Measurements from ENCODE around the gene MLLT3. TPM values are rescaled to one million over a fixed set of nuclear protein-coding genes. Genes with fewer than 3 reads are reported as not detected.
A peak's percentile ranks its signal among the peaks of the same experiment; 100 is the strongest.

MLLT3 gene
- total and polyA plus RNA-seq, 2 experiments from 2014 or later = 40.0 to 58.3 TPM

DNA sequence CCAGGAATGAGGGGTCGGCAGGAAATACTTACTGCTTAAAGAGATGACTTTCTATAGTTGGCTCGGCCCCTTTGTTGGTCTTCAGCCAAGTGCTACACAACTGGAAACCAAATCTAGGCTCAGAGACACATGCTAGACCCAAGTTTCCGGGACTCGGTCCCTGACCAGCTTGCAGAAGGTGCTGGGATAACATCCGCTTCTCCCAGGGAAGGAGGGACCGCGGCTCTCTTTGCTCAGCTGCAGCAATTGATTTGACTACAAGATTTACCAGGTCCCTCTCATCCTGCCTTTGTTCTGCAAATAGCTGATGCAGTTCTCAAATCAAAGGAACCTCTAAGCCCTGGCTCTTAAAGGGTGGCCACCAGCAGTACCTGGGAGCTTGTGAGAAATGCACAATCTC lies 314.7 kb downstream of the MLLT3 start:
- peaks cover 9% of the 10 kb centered on the region for H3K4me1 ChIP-seq (ENCODE audit: low read depth)
- no peaks in the 10 kb centered on the region for H3K9me3 ChIP-seq (ENCODE audit: low read depth)
- no peak overlapping the region for H3K27ac ChIP-seq
- TF ChIP-seq, protein P1, sequence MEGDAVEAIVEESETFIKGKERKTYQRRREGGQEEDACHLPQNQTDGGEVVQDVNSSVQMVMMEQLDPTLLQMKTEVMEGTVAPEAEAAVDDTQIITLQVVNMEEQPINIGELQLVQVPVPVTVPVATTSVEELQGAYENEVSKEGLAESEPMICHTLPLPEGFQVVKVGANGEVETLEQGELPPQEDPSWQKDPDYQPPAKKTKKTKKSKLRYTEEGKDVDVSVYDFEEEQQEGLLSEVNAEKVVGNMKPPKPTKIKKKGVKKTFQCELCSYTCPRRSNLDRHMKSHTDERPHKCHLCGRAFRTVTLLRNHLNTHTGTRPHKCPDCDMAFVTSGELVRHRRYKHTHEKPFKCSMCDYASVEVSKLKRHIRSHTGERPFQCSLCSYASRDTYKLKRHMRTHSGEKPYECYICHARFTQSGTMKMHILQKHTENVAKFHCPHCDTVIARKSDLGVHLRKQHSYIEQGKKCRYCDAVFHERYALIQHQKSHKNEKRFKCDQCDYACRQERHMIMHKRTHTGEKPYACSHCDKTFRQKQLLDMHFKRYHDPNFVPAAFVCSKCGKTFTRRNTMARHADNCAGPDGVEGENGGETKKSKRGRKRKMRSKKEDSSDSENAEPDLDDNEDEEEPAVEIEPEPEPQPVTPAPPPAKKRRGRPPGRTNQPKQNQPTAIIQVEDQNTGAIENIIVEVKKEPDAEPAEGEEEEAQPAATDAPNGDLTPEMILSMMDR (IDR thresholded peaks at IDR 0.05; ENCODE audit: low read depth, low read length) = no peak
- H3K36me3 ChIP-seq = no peaks in the 10 kb centered on the region
- peak in 1 of 2 donors; percentile 6 for DNase-seq (ENCODE audit: low read depth in 1 of 2, low spot score in 1 of 2)
- no peaks in the 10 kb centered on the region for H3K27me3 ChIP-seq
- no peak overlapping the region for H3K4me3 ChIP-seq

DNA sequence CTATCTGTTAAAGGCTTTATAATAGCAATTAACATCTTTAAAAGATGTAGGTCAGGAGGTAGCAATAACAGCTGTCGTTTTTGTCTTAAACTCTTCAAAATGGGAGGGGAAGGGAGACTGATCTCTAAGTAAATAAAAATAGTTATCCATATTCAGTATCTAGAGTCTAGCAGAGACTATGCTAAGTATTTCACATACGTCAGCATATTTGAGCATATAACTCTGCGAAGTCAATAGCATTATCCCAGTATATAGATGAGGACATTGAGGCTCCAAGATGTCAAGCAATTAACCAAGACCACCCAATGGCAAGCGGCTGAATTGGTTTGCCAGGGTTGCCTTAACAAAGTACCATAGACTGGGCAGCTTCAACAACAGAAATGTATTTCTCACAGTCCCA lies 316.8 kb downstream of the MLLT3 start:
- TF ChIP-seq, protein P1 (IDR thresholded peaks at IDR 0.05; ENCODE audit: low read depth, low read length) = no peak
- DNase-seq (ENCODE audit: low read depth in 1 of 2, low spot score in 1 of 2) = no peak

DNA sequence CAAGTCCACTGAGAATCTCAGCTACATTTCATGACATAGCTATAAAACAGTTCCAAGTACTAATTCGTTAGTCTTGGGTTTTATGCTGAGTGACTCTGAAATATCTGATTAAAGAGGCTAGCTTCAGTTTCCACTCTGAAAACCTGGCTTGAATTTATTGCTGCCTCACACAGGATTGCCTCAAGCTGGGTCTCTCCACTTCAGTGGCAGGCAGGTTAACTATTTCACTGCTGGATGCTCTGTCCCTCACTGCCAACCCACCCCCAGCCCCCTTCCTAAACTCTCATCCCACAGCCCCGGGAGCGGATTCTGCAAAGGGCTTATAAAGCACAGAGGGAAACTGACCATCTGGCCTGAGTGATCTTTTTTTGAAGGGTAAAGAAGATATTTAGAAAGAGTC lies 318.3 kb downstream of the MLLT3 start:
- peaks cover 17% of the 10 kb centered on the region for H3K4me1 ChIP-seq (ENCODE audit: low read depth)
- H3K27ac ChIP-seq = no peak overlapping the region
- no peaks in the 10 kb centered on the region for H3K9me3 ChIP-seq (ENCODE audit: low read depth)
- H3K27me3 ChIP-seq = no peaks in the 10 kb centered on the region
- TF ChIP-seq, protein P1 (IDR thresholded peaks at IDR 0.05; ENCODE audit: low read depth, low read length) = no peak
- no peak for DNase-seq (ENCODE audit: low read depth in 1 of 2, low spot score in 1 of 2)
- no peaks in the 10 kb centered on the region for H3K36me3 ChIP-seq
- no peak overlapping the region for H3K4me3 ChIP-seq

More for the DNA sequence above, 316.8 kb downstream of the MLLT3 start:
- no peak overlapping the region for H3K4me3 ChIP-seq
- H3K36me3 ChIP-seq = no peaks in the 10 kb centered on the region
- no peaks in the 10 kb centered on the region for H3K9me3 ChIP-seq (ENCODE audit: low read depth)
- no peaks in the 10 kb centered on the region for H3K27me3 ChIP-seq
- H3K4me1 ChIP-seq (ENCODE audit: low read depth) = peaks cover 16% of the 10 kb centered on the region
- H3K27ac ChIP-seq = no peak overlapping the region

DNA sequence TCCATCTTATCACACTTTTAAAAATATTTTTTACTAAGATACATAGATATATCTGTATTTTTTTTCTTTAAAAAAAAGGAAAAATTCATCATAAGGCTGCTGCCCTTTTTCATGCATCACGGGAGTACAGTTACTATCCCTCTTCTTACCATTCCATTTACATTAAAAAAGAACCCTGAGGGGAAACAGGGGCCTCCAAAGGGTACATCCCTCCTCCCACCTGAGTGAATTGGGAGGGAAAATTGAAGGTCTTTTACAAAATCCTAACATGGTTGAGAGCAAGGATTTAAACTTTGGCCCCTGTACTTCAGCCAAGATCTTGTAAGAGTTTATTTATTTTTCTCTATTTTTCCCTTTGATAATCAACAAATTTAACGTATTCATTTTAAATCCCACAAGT lies 319.2 kb downstream of the MLLT3 start:
- H3K27me3 ChIP-seq = no peaks in the 10 kb centered on the region
- H3K9me3 ChIP-seq (ENCODE audit: low read depth) = no peaks in the 10 kb centered on the region
- H3K36me3 ChIP-seq = no peaks in the 10 kb centered on the region
- TF ChIP-seq, protein P1 (IDR thresholded peaks at IDR 0.05; ENCODE audit: low read depth, low read length) = no peak
- no peak overlapping the region for H3K4me3 ChIP-seq
- H3K27ac ChIP-seq = no peak overlapping the region
- DNase-seq (ENCODE audit: low read depth in 1 of 2, low spot score in 1 of 2) = no peak
- H3K4me1 ChIP-seq (ENCODE audit: low read depth) = peaks cover 17% of the 10 kb centered on the region

DNA sequence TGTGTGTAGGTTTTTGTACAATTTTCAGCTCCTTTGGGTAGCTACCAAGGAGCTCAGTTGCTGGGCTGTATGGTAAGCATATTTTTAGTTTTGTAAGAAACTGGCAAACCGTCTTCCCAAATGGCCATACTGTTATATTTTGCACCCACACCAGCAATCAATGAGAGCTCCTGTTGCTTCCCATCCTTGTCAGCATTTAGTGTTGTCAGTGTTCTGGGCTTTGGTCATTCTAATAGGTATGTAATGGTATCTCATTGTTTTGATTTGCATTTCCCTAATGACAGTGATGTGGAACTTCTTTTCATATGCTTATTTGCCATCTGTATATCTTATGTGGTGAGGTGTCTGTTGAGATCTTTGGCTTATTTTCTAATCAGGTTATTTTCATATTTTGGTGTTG lies 320.1 kb downstream of the MLLT3 start:
- H3K4me1 ChIP-seq (ENCODE audit: low read depth) = peaks cover 17% of the 10 kb centered on the region
- no peaks in the 10 kb centered on the region for H3K9me3 ChIP-seq (ENCODE audit: low read depth)
- DNase-seq (ENCODE audit: low read depth in 1 of 2, low spot score in 1 of 2) = no peak
- no peaks in the 10 kb centered on the region for H3K36me3 ChIP-seq
- no peak overlapping the region for H3K4me3 ChIP-seq
- TF ChIP-seq, protein P1 (IDR thresholded peaks at IDR 0.05; ENCODE audit: low read depth, low read length) = no peak
- no peaks in the 10 kb centered on the region for H3K27me3 ChIP-seq
- H3K27ac ChIP-seq = no peak overlapping the region
